ENCODE results near the gene RPL38. TPM values are rescaled to one million over a fixed set of nuclear protein-coding genes. Genes with fewer than 3 reads are reported as not detected.

The RPL38 gene
- polyA plus RNA-seq, 1 of the 3 experiments (the other 2 are of a cell fraction): 4,154 TPM

DNA sequence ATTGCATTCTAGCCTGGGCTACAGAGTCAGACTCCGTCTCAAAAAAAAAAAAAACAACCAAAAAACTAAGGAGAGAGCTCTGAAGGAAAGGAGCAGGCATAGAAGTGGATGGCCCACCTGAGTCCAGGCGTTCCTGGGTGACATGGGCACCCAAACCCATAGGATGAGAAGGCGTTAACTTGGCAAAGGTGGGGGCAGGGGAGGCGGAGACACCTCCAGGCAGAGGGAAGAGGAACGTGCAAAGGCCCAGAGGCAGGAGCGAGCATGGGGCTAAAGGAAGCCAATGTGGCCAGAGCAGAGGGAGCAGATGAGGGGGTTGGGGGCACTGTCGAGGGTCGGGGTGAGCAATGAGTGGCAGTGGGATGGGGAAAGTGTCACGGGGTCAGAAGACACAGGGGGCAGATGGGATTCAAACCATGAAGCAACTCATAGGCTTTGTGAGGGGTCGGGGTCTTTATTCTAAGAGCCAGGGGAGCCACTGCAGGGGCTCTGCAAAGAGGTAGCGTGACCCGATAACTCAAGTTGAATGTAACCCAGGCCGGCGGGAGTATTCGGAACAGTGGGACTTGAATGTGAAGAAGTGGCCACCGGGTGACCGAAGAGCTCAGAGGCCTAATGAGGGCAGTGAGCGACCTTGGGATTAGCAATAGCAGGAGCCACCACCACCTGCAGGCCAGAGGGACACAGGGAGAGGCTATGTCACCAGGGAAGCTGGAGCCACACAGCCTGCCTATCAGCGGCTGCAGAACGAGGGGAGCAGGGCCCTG lies 21.7 kb downstream of the RPL38 start:
- ChIA-PET POLR2A (no interaction called here), CTCF (interaction anchor here (0.7 to 1.5 kb wide), 6 partner anchors 19 to 76 kb away, joined by 3 to 8 read pairs (median 3); no protein-coding TSS in a partner anchor)
- H3K36me3 ChIP-seq (replicated peaks in 1 of 2; ENCODE audit: control insufficient read depth in 1 of 2, insufficient read depth in 2 of 2, low read length in 1 of 2): no peaks in the 10 kb centered on the region
- no peak for DNase-seq
- no peak overlapping the region for H3K4me2 ChIP-seq
- H3K9me2 ChIP-seq: no peaks in the 10 kb centered on the region
- no peaks in the 10 kb centered on the region for H3K79me2 ChIP-seq (ENCODE audit: insufficient read depth)
- WGBS (ENCODE audit: low lambda C conversion rate): 92% methylated on average over 18 of the region's 20 CpGs
- no peak overlapping the region for H2AFZ ChIP-seq (ENCODE audit: low read depth)
- no peaks in the 10 kb centered on the region for H3K27me3 ChIP-seq (ENCODE audit: insufficient read depth)
- no peaks in the 10 kb centered on the region for H3K9me3 ChIP-seq
- no peak overlapping the region for H3K27ac ChIP-seq (ENCODE audit: low read depth in 2 of 2, low read length in 1 of 2)
- no peaks in the 10 kb centered on the region for H3K4me1 ChIP-seq (ENCODE audit: control insufficient read depth in 1 of 2, insufficient read depth in 2 of 2, low read depth in 1 of 2, low read length in 1 of 2)
- H3F3A ChIP-seq (replicated peaks; ENCODE audit: insufficient read depth): no peaks in the 10 kb centered on the region
- no peak overlapping the region for H3K9ac ChIP-seq
- no peaks in the 10 kb centered on the region for H4K20me1 ChIP-seq (ENCODE audit: insufficient read depth)
- no peak overlapping the region for H3K4me3 ChIP-seq (ENCODE audit: low read depth in 2 of 2, low read length in 1 of 2)
- TF ChIP-seq TCF12 (IDR thresholded peaks at IDR 0.05) (no peak), RAD21 (IDR thresholded peaks at IDR 0.05; ENCODE audit: low read length) (no peak)

DNA sequence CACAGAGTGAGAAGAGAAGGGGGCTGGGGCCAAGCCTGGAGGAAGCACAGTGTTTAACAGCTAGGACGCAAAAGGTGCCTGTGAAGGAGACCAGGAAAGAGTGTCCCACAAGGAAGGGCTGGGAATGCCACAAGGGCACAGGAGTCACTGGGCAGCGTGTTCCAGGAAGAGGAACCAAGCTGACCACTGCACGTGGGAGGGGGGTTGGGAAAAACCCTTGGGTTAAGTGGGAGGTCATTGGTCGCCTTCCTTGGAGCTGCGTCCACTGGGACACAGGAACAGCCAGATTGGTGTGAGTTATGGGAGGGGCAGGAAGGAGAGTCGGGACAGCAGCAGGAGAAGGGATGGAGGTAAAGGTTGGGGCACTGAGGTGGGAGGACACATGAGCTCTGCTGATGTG lies 22.8 kb downstream of the RPL38 start:
- no peaks in the 10 kb centered on the region for H3K27me3 ChIP-seq (ENCODE audit: insufficient read depth)
- DNase-seq: no peak
- no peaks in the 10 kb centered on the region for H4K20me1 ChIP-seq (ENCODE audit: insufficient read depth)
- H3K4me1 ChIP-seq (ENCODE audit: control insufficient read depth in 1 of 2, insufficient read depth in 2 of 2, low read depth in 1 of 2, low read length in 1 of 2): no peaks in the 10 kb centered on the region
- no peaks in the 10 kb centered on the region for H3F3A ChIP-seq (replicated peaks; ENCODE audit: insufficient read depth)
- H3K9me2 ChIP-seq: no peaks in the 10 kb centered on the region
- ChIA-PET POLR2A (interaction anchor here (0.5 kb wide), 1 partner anchor 20 kb away, joined by 3 read pairs; no protein-coding TSS in a partner anchor), CTCF (interaction anchor here (0.8 to 1.5 kb wide), 4 partner anchors 13 to 70 kb away, joined by 3 to 8 read pairs (median 5); no protein-coding TSS in a partner anchor)
- no peaks in the 10 kb centered on the region for H3K36me3 ChIP-seq (replicated peaks in 1 of 2; ENCODE audit: control insufficient read depth in 1 of 2, insufficient read depth in 2 of 2, low read length in 1 of 2)
- no peak overlapping the region for H3K27ac ChIP-seq (ENCODE audit: low read depth in 2 of 2, low read length in 1 of 2)
- TF ChIP-seq SIN3A (IDR thresholded peaks at IDR 0.05; ENCODE audit: borderline replicate concordance, low read depth, low read length) (no peak), EP300 (IDR thresholded peaks at IDR 0.05; ENCODE audit: borderline replicate concordance in 1 of 2, low read depth in 1 of 2, low read length in 1 of 2) (no peak), RCOR1 (IDR thresholded peaks at IDR 0.05; ENCODE audit: low read length) (no peak), TCF12 (IDR thresholded peaks at IDR 0.05) (no peak), GABPA (IDR thresholded peaks at IDR 0.05; ENCODE audit: low read depth) (no peak), ELF1 (IDR thresholded peaks at IDR 0.05) (no peak), NRF1 (IDR thresholded peaks at IDR 0.05; ENCODE audit: low read depth, low read length) (no peak), YY1 (IDR thresholded peaks at IDR 0.05; ENCODE audit: low read depth) (no peak)
- TF ChIP-seq, protein P1, sequence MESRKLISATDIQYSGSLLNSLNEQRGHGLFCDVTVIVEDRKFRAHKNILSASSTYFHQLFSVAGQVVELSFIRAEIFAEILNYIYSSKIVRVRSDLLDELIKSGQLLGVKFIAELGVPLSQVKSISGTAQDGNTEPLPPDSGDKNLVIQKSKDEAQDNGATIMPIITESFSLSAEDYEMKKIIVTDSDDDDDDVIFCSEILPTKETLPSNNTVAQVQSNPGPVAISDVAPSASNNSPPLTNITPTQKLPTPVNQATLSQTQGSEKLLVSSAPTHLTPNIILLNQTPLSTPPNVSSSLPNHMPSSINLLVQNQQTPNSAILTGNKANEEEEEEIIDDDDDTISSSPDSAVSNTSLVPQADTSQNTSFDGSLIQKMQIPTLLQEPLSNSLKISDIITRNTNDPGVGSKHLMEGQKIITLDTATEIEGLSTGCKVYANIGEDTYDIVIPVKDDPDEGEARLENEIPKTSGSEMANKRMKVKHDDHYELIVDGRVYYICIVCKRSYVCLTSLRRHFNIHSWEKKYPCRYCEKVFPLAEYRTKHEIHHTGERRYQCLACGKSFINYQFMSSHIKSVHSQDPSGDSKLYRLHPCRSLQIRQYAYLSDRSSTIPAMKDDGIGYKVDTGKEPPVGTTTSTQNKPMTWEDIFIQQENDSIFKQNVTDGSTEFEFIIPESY (IDR thresholded peaks at IDR 0.05; ENCODE audit: borderline replicate concordance, low read depth): no peak
- TF ChIP-seq, protein P2, sequence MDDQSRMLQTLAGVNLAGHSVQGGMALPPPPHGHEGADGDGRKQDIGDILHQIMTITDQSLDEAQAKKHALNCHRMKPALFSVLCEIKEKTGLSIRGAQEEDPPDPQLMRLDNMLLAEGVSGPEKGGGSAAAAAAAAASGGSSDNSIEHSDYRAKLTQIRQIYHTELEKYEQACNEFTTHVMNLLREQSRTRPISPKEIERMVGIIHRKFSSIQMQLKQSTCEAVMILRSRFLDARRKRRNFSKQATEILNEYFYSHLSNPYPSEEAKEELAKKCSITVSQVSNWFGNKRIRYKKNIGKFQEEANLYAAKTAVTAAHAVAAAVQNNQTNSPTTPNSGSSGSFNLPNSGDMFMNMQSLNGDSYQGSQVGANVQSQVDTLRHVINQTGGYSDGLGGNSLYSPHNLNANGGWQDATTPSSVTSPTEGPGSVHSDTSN (IDR thresholded peaks at IDR 0.05): no peak
- TF ChIP-seq, protein P3, sequence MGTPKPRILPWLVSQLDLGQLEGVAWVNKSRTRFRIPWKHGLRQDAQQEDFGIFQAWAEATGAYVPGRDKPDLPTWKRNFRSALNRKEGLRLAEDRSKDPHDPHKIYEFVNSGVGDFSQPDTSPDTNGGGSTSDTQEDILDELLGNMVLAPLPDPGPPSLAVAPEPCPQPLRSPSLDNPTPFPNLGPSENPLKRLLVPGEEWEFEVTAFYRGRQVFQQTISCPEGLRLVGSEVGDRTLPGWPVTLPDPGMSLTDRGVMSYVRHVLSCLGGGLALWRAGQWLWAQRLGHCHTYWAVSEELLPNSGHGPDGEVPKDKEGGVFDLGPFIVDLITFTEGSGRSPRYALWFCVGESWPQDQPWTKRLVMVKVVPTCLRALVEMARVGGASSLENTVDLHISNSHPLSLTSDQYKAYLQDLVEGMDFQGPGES (IDR thresholded peaks at IDR 0.05; ENCODE audit: low read depth, low read length): no peak
- WGBS (ENCODE audit: low lambda C conversion rate): 78% methylated on average over 6 of the region's 6 CpGs
- no peaks in the 10 kb centered on the region for H3K79me2 ChIP-seq (ENCODE audit: insufficient read depth)
- no peak overlapping the region for H3K9ac ChIP-seq
- no peak overlapping the region for H3K4me3 ChIP-seq (ENCODE audit: low read depth in 2 of 2, low read length in 1 of 2)
- H3K4me2 ChIP-seq: no peak overlapping the region
- no peak overlapping the region for H2AFZ ChIP-seq (ENCODE audit: low read depth)
- no peaks in the 10 kb centered on the region for H3K9me3 ChIP-seq

Data from SK-N-SH (cell line).